ENCODE measurements around the gene ARHGAP44. TPM values are rescaled to one million over a fixed set of nuclear protein-coding genes. Genes with fewer than 3 reads are reported as not detected.
A peak's percentile ranks its signal among the peaks of the same experiment; 100 is the strongest.

ARHGAP44 gene
- total and polyA plus RNA-seq, 4 donors = 0.14 to 1.3 (median 0.42) TPM

- 87% methylated on average over 7 of the region's 7 CpGs for WGBS
- no peak overlapping the region for H3K9ac ChIP-seq (ENCODE audit: low read depth in 1 of 2, low read length in 2 of 2)
- DNase-seq (ENCODE audit: low spot score) = no peak
- peaks cover 0 to 15% (median 9%) of the 10 kb centered on the region in 4 donors for H3K4me1 ChIP-seq (ENCODE audit: control insufficient read depth in 4 of 4, insufficient read depth in 4 of 4, low read length in 3 of 4)
- H3K27ac ChIP-seq (ENCODE audit: low read depth in 1 of 2, low read length in 2 of 2) = no peak overlapping the region
- H3K36me3 ChIP-seq (ENCODE audit: control insufficient read depth in 4 of 4, insufficient read depth in 3 of 4, low read depth in 1 of 4, low read length in 3 of 4) = peaks cover 14 to 53% (median 42%) of the 10 kb centered on the region in 4 donors
- TF ChIP-seq NR2F2 (IDR thresholded peaks at IDR 0.05) (no peak), FOXA2 (IDR thresholded peaks at IDR 0.05) (no peak)
- no peaks in the 10 kb centered on the region for H3K9me3 ChIP-seq (ENCODE audit: control insufficient read depth in 4 of 4, low read length in 3 of 4)
- no peak overlapping the region for H3K4me3 ChIP-seq (ENCODE audit: low read depth in 1 of 3, low read length in 3 of 3)
- H3K27me3 ChIP-seq (ENCODE audit: control insufficient read depth in 4 of 4, insufficient read depth in 4 of 4, low read length in 3 of 4) = no peaks in the 10 kb centered on the region
Measured at GRCh38 chr17:13014801-13015200, 225.5 kb downstream of the ARHGAP44 start.

- WGBS = 18% methylated on average over 21 of the region's 21 CpGs
- Histone ChIP-seq H3K4me1 (ENCODE audit: control insufficient read depth in 4 of 4, insufficient read depth in 4 of 4, low read length in 3 of 4) (peaks cover 0 to 15% (median 9%) of the 10 kb centered on the region in 4 donors), H3K27ac (ENCODE audit: low read depth in 1 of 2, low read length in 2 of 2) (peak overlapping the region; percentile 68 to 82), H3K36me3 (ENCODE audit: control insufficient read depth in 4 of 4, insufficient read depth in 3 of 4, low read depth in 1 of 4, low read length in 3 of 4) (peaks cover 12 to 37% (median 27%) of the 10 kb centered on the region in 4 donors), H3K27me3 (ENCODE audit: control insufficient read depth in 4 of 4, insufficient read depth in 4 of 4, low read length in 3 of 4) (no peaks in the 10 kb centered on the region), H3K9ac (ENCODE audit: low read depth in 1 of 2, low read length in 2 of 2) (peak overlapping the region; percentile 45 to 72), H3K4me3 (ENCODE audit: low read depth in 1 of 3, low read length in 3 of 3) (peak overlapping the region; percentile 79 to 98 (median 94)), H3K9me3 (ENCODE audit: control insufficient read depth in 4 of 4, low read length in 3 of 4) (no peaks in the 10 kb centered on the region)
- no peak for DNase-seq (ENCODE audit: low spot score)
- TF ChIP-seq HNF4G (IDR thresholded peaks at IDR 0.05) (no peak), ZBTB33 (IDR thresholded peaks at IDR 0.05) (no peak), HNF4A (conservative IDR thresholded peaks at IDR 0.05) (no peak), RXRA (IDR thresholded peaks at IDR 0.05) (no peak), GABPA (IDR thresholded peaks at IDR 0.05 in 1 of 2, conservative IDR thresholded peaks at IDR 0.05 in 1 of 2) (no peak), ATF3 (IDR thresholded peaks at IDR 0.05) (no peak), CTCF (IDR thresholded peaks at IDR 0.05; ENCODE audit: low read depth, low read length, missing input control) (no peak), JUND (IDR thresholded peaks at IDR 0.05) (no peak), FOXA1 (IDR thresholded peaks at IDR 0.05) (no peak)
Measured at GRCh38 chr17:13016881-13017654, 227.8 kb downstream of the ARHGAP44 start.

GRCh38 chr17:13017655-13018459 lies 228.6 kb downstream of the ARHGAP44 start, which contains the start of gene ELAC2:
Gene ELAC2 (minus strand): TSS chr17:13018027. CDS start chr17:13017947, 80 bp downstream.
- Histone ChIP-seq H3K27me3 (ENCODE audit: control insufficient read depth in 4 of 4, insufficient read depth in 4 of 4, low read length in 3 of 4) (no peaks in the 10 kb centered on the region), H3K4me3 (ENCODE audit: low read depth in 1 of 3, low read length in 3 of 3) (peak within 1 kb of the TSS; percentile 79 to 98 (median 94)), H3K27ac (ENCODE audit: low read depth in 1 of 2, low read length in 2 of 2) (peak within 1 kb of the TSS; percentile 68 to 84), H3K4me1 (ENCODE audit: control insufficient read depth in 4 of 4, insufficient read depth in 4 of 4, low read length in 3 of 4) (peaks cover 0 to 15% (median 9%) of the 10 kb centered on the region in 4 donors), H3K9ac (ENCODE audit: low read depth in 1 of 2, low read length in 2 of 2) (peak within 1 kb of the TSS; percentile 45 to 93), H3K36me3 (ENCODE audit: control insufficient read depth in 4 of 4, insufficient read depth in 3 of 4, low read depth in 1 of 4, low read length in 3 of 4) (peaks cover 9 to 29% (median 20%) of the 10 kb centered on the region in 4 donors), H3K9me3 (ENCODE audit: control insufficient read depth in 4 of 4, low read length in 3 of 4) (no peaks in the 10 kb centered on the region)
- under 1% methylated on average over 79 of the region's 79 CpGs for WGBS
- DNase-seq (ENCODE audit: low spot score) = peak; percentile 96
- peak; percentile 8 to 35 for TF ChIP-seq HNF4A (conservative IDR thresholded peaks at IDR 0.05)
- peak; percentile 95 for TF ChIP-seq TAF1 (conservative IDR thresholded peaks at IDR 0.05)
- no peak for TF ChIP-seq FOXA2 (IDR thresholded peaks at IDR 0.05)
- no peak for TF ChIP-seq HNF4G (IDR thresholded peaks at IDR 0.05)
- peak; percentile 99 for TF ChIP-seq EGR1 (IDR thresholded peaks at IDR 0.05; ENCODE audit: low read depth in 2 of 2)
- TF ChIP-seq REST (IDR thresholded peaks at IDR 0.05) = peak; percentile 54
- no peak for TF ChIP-seq ATF3 (IDR thresholded peaks at IDR 0.05)
- TF ChIP-seq FOXA1 (IDR thresholded peaks at IDR 0.05) = no peak
- no peak for TF ChIP-seq ZBTB33 (IDR thresholded peaks at IDR 0.05)
